Spleen (tissue), 11 donors: ENCODE data around the gene GNAS-AS1. TPM values are rescaled to one million over a fixed set of nuclear protein-coding genes. Genes with fewer than 3 reads are reported as not detected.
A peak's percentile ranks its signal among the peaks of the same experiment; 100 is the strongest.

Experiments used
- DNase-seq: peaks from one replicate; pipeline ENCODE4 v3.0.0-alpha.2; 2020
- H3K27ac ChIP-seq, 8 donors: fragments of 200-600 bp; sonication (generic) in 7 of 8; 1 replicate in 4 of 8; 2 replicates in 4 of 8; pipeline versions ENCODE4 v1.5.0 to v1.8.0; 2016 to 2021; ENCODE audit warnings: inconsistent platforms in 4 of 8, mild to moderate bottlenecking in 4 of 8, moderate library complexity in 1 of 8
- H3K27me3 ChIP-seq, 7 donors: fragments of 200-600 bp; sonication (generic) in 6 of 7; replicated peaks in 1 of 7; 1 replicate in 4 of 7; 2 replicates in 3 of 7; pipeline versions ENCODE4 v1.5.0 to v1.8.0; 2016 to 2021; ENCODE audit warnings: inconsistent platforms in 3 of 7, mild to moderate bottlenecking in 1 of 7
- H3K36me3 ChIP-seq, 6 donors: fragments of 200-600 bp; sonication (generic) in 5 of 6; 1 replicate in 4 of 6; 2 replicates in 2 of 6; pipeline versions ENCODE4 v1.5.0 to v1.8.0; 2016 to 2021; ENCODE audit warnings: inconsistent platforms in 2 of 6
- H3K4me1 ChIP-seq, 6 donors: fragments of 200-600 bp; sonication (generic) in 5 of 6; 1 replicate in 3 of 6; 2 replicates in 3 of 6; pipeline versions ENCODE4 v1.5.0 to v1.8.0; 2016 to 2021; ENCODE audit warnings: inconsistent platforms in 3 of 6
- H3K4me3 ChIP-seq, 8 donors: fragments of 200-600 bp; sonication (generic) in 7 of 8; 1 replicate in 4 of 8; 2 replicates in 4 of 8; pipeline versions ENCODE4 v1.5.0 to v1.8.0; 2016 to 2021; ENCODE audit warnings: inconsistent platforms in 4 of 8, mild to moderate bottlenecking in 4 of 8, moderate library complexity in 2 of 8
- H3K9me3 ChIP-seq, 8 donors: fragments of 200-600 bp; sonication (generic) in 7 of 8; 1 replicate in 4 of 8; 2 replicates in 4 of 8; pipeline versions ENCODE4 v1.5.0 to v1.8.0; 2016 to 2021; ENCODE audit warnings: inconsistent platforms in 4 of 8
- POLR2A ChIP-seq, 3 donors: fragments of 450-650 bp; IDR thresholded peaks; one replicate each; pipeline ENCODE4 v1.5.1; 2017; ENCODE audit warnings: antibody characterized with exemption in 3 of 3, mild to moderate bottlenecking in 1 of 3
- POLR2AphosphoS5 ChIP-seq, 3 donors: sonication (generic); formaldehyde crosslinking; IDR thresholded peaks; one replicate each; pipeline ENCODE4 v1.5.1; 2017; ENCODE audit warnings: antibody characterized with exemption in 3 of 3
- WGBS, 5 donors: extraction: QIAGEN DNeasy Blood & Tissue Kit in 3 of 5; methylation state at CpG; one replicate each; pipeline versions ENCODE4 v1.1.5 to v1.1.7; 2013 to 2018; 5-methylcytosine and 5-hydroxymethylcytosine counted together
- intact Hi-C: fragments of 100-400 bp; cut with DNase I; formaldehyde crosslinking; loops from one replicate; pipeline ENCODE4 v1.15.0; 2023; ENCODE audit warnings: low total_unique reads
- polyA plus RNA-seq, 3 donors: library from polyadenylated mRNA; stranded (reverse); fragments of 200-250 nt; gene quantifications; one replicate each; pipeline ENCODE4 v1.2.1, GENCODE V29; 2013
- total RNA-seq, 7 donors: library from RNA; depleted of rRNA in 3 of 7; stranded (reverse); fragments of >200 nt in 3 of 7; fragmentation: NEBNext Ultra II Directional in 4 of 7; extraction: Animal tissue kit (Norgen Biotek cat#: 25700) in 4 of 7; gene quantifications; one replicate each; pipeline versions ENCODE4 v1.1.0 to v1.2.1, GENCODE V29; 2016 to 2021
- TF ChIP-seq, protein P1 (sequence below), 11 experiments: fragments of 200-600 bp in 7 of 11; fragments of 450-650 bp in 4 of 11; sonication (generic) in 4 of 11; IDR thresholded peaks in 8 of 11; conservative IDR thresholded peaks in 3 of 11; 1 replicate in 7 of 11; 2 replicates in 4 of 11; pipeline versions ENCODE4 v1.4.0 to v1.8.0; 2016 to 2021; ENCODE audit warnings: antibody characterized with exemption in 11 of 11, inconsistent platforms in 4 of 11, mild to moderate bottlenecking in 1 of 11
- donor health status: healthy with polysubstance abuse.
- donor health status: DM: no; HTN: no; CAD: no; lungs with moderate emphysema.
- donor health status: DM: no; HTN: no; CAD: no.
- donor health status: Bipolar disorder and iron deficiency.
- donor health status: healthy.
- donor health status: DM: no; HTN: no; CAD: no.
- donor health status: DM: yes; HTN: yes; CAD: no.

GNAS-AS1 gene
- total and polyA plus RNA-seq, 10 donors, result 0.18 to 1.1 (median 0.45) TPM; not detected in 2

DNA sequence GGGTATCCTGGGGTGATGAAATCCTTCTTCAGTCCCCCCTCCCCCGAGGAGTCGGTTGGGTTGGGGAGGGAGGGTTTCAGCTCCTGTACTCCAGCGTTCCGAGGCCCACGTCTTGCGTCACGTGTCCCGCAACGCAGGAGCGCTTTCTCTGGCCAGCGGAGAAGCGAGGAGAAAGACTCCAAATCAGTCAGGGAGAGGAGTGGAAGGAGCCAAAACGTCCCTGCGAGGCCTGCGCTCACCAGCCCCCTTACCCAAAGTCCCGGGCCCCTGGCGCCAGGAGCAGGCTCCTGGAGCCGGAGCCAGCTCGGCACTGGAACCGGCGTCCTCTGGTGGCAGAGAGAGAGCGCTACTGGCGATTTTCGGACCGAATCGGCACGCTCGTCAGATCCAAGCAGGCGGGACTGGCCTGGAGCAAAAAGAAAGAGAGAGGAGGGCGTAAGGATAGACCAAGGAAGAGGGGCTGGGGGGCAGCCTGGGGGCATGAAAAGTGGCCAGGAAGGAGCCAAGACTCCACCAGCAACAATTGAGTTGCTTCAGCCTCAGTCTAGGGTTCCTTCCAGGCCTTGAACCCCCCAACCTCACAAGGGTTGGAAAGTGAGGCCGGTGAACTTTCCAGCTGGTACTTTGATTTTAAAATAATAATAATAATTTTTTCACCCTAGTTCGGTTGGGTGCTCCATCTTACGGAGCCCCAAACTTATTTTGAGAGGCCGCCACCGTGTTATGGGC lies 2.0 kb upstream of the GNAS-AS1 start, which contains the start of gene GNAS:
Gene GNAS, plus strand, starts transcription at position 174 of the 729 bp plus-strand sequence.
- intact Hi-C loops, result no loop called here
- WGBS, 5 donors, result 30 to 45% (median 35%) methylated on average over 25 to 35 of the region's 35 CpGs

GRCh38 chr20:58851969-58852458 lies 1.3 kb upstream of the GNAS-AS1 start:
- TF ChIP-seq, protein P1, sequence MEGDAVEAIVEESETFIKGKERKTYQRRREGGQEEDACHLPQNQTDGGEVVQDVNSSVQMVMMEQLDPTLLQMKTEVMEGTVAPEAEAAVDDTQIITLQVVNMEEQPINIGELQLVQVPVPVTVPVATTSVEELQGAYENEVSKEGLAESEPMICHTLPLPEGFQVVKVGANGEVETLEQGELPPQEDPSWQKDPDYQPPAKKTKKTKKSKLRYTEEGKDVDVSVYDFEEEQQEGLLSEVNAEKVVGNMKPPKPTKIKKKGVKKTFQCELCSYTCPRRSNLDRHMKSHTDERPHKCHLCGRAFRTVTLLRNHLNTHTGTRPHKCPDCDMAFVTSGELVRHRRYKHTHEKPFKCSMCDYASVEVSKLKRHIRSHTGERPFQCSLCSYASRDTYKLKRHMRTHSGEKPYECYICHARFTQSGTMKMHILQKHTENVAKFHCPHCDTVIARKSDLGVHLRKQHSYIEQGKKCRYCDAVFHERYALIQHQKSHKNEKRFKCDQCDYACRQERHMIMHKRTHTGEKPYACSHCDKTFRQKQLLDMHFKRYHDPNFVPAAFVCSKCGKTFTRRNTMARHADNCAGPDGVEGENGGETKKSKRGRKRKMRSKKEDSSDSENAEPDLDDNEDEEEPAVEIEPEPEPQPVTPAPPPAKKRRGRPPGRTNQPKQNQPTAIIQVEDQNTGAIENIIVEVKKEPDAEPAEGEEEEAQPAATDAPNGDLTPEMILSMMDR (IDR thresholded peaks at IDR 0.05 in 8 of 11, conservative IDR thresholded peaks at IDR 0.05 in 3 of 11), result no peak
- TF ChIP-seq POLR2A (IDR thresholded peaks at IDR 0.05) (no peak), POLR2AphosphoS5 (IDR thresholded peaks at IDR 0.05) (no peak)
- no peaks in the 10 kb centered on the region for H3K36me3 ChIP-seq
- H3K4me1 ChIP-seq, result peaks cover 0 to 50% (median 36%) of the 10 kb centered on the region in 6 donors
- peak overlapping the region in 7 of 8 donors; percentile 28 to 69 (median 39) for H3K4me3 ChIP-seq
- no peaks in the 10 kb centered on the region for H3K9me3 ChIP-seq
- H3K27me3 ChIP-seq, result peaks cover 0 to 82% (median 66%) of the 10 kb centered on the region in 7 donors
- H3K27ac ChIP-seq, result no peak overlapping the region
- intact Hi-C loops, result no loop called here
- WGBS, 5 donors, result 34 to 49% (median 36%) methylated on average over 22 to 23 of the region's 23 CpGs
- no peak for DNase-seq

More for the DNA sequence above, 2.0 kb upstream of the GNAS-AS1 start, which contains the start of gene GNAS:
- peak; percentile 80 for DNase-seq
- no peaks in the 10 kb centered on the region for H3K9me3 ChIP-seq
- H3K4me1 ChIP-seq, result peaks cover 0 to 47% (median 36%) of the 10 kb centered on the region in 6 donors
- peak within 1 kb of the TSS in 7 of 8 donors; percentile 28 to 69 (median 39) for H3K4me3 ChIP-seq
- TF ChIP-seq POLR2A (IDR thresholded peaks at IDR 0.05), result no peak
- TF ChIP-seq, protein P1 (IDR thresholded peaks at IDR 0.05 in 8 of 11, conservative IDR thresholded peaks at IDR 0.05 in 3 of 11), result peak in 7 of 11 experiments; percentile 28 to 57 (median 47)
- no peak within 1 kb of the TSS for H3K27ac ChIP-seq
- H3K27me3 ChIP-seq, result peaks cover 0 to 88% (median 66%) of the 10 kb centered on the region in 7 donors
- no peaks in the 10 kb centered on the region for H3K36me3 ChIP-seq

- 44 to 49% (median 45%) methylated on average over 40 to 41 of the region's 41 CpGs for WGBS, 5 donors
- H3K4me3 ChIP-seq, result peak overlapping the region in 7 of 8 donors; percentile 22 to 69 (median 39)
Observed at GRCh38 chr20:58851221-58851968, 693 bp upstream of the GNAS-AS1 start.

More at GRCh38 chr20:58851221-58851968, 693 bp upstream of the GNAS-AS1 start:
- Histone ChIP-seq H3K36me3 (no peaks in the 10 kb centered on the region), H3K27ac (no peak overlapping the region), H3K27me3 (peaks cover 0 to 81% (median 65%) of the 10 kb centered on the region in 7 donors), H3K9me3 (no peaks in the 10 kb centered on the region), H3K4me1 (peaks cover 0 to 50% (median 36%) of the 10 kb centered on the region in 6 donors)
- DNase-seq, result no peak
- TF ChIP-seq, protein P1 (IDR thresholded peaks at IDR 0.05 in 8 of 11, conservative IDR thresholded peaks at IDR 0.05 in 3 of 11), result no peak
- TF ChIP-seq POLR2AphosphoS5 (IDR thresholded peaks at IDR 0.05), result no peak
- TF ChIP-seq POLR2A (IDR thresholded peaks at IDR 0.05), result no peak
- intact Hi-C loops, result no loop called here
